ENCODE data around the gene SMIM32. TPM values are rescaled to one million over a fixed set of nuclear protein-coding genes. Genes with fewer than 3 reads are reported as not detected.

Gene SMIM32
- total RNA-seq, 1 donor from 2014 or later = not detected

Other genes starting within 250 kb of the SMIM32 start
- gene LECT2, start 238.2 kb downstream of the SMIM32 start, total RNA-seq = not detected
- gene TGFBI, start 164.2 kb downstream of the SMIM32 start, total RNA-seq = 254 TPM
- 61.6 TPM for gene SMAD5, start 60.3 kb downstream of the SMIM32 start, total RNA-seq
- not detected for gene TRPC7, start 172.4 kb upstream of the SMIM32 start, total RNA-seq